ENCODE measurements around the gene OR10H1.
A peak's percentile ranks its signal among the peaks of the same experiment; 100 is the strongest.
"Not testable (repeated sequence)": the region's sequence is repeated elsewhere in the genome, so short reads cannot be mapped to it uniquely, and the experiment has no call there.

The OR10H1 gene

GRCh38 chr19:15828121-15828610, 12.7 kb upstream of the OR10H1 start:
- DNase-seq = no peak

GRCh38 chr19:15825753-15826152, 10.3 kb upstream of the OR10H1 start:
- no peak for DNase-seq

GRCh38 chr19:15820646-15821045, 5.2 kb upstream of the OR10H1 start:
- no peak for DNase-seq

- no peak for DNase-seq
Measured at GRCh38 chr19:15813916-15814315, 1.5 kb downstream of the OR10H1 start.

- DNase-seq = peak; percentile 68
Measured at GRCh38 chr19:15812060-15812722, 3.3 kb downstream of the OR10H1 start.

GRCh38 chr19:15811476-15811875, 4.0 kb downstream of the OR10H1 start:
- DNase-seq = no peak

- DNase-seq = no peak
Measured at GRCh38 chr19:15810335-15810734, 5.1 kb downstream of the OR10H1 start.

- DNase-seq = not testable (repeated sequence)
Measured at GRCh38 chr19:15794279-15794678, 21.2 kb downstream of the OR10H1 start.

GRCh38 chr19:15790096-15790495, 25.4 kb downstream of the OR10H1 start:
- DNase-seq = no peak

- DNase-seq = no peak
Measured at GRCh38 chr19:15788594-15789270, 26.7 kb downstream of the OR10H1 start.

GRCh38 chr19:15787611-15788155, 27.8 kb downstream of the OR10H1 start, which contains the start of gene OR10H5:
TSS of gene OR10H5 (plus strand) at chr19:15787661. CDS start at chr19:15794049, 6,388 bp downstream.
- no peak for DNase-seq

GRCh38 chr19:15782896-15783295, 32.6 kb downstream of the OR10H1 start:
- not testable (repeated sequence) for DNase-seq

- no peak for DNase-seq
Measured at GRCh38 chr19:15782211-15782610, 33.3 kb downstream of the OR10H1 start.

- no peak for DNase-seq
Measured at GRCh38 chr19:15781661-15782060, 33.8 kb downstream of the OR10H1 start.

- DNase-seq = peak; percentile 2
Measured at GRCh38 chr19:15780610-15781418, 34.6 kb downstream of the OR10H1 start.

GRCh38 chr19:15779756-15780476, 35.5 kb downstream of the OR10H1 start:
- DNase-seq = no peak

GRCh38 chr19:15776991-15777970, 38.2 kb downstream of the OR10H1 start:
- no peak for DNase-seq

- DNase-seq = no peak
Measured at GRCh38 chr19:15776264-15776663, 39.2 kb downstream of the OR10H1 start.

- DNase-seq = no peak
Measured at GRCh38 chr19:15775249-15775648, 40.2 kb downstream of the OR10H1 start.

GRCh38 chr19:15774159-15774558, 41.3 kb downstream of the OR10H1 start:
- DNase-seq = not testable (repeated sequence)

GRCh38 chr19:15769586-15769985, 45.9 kb downstream of the OR10H1 start:
- no peak for DNase-seq
